Urothelium cell line (cell line): ENCODE results near the gene PDE9A.
"Not testable (repeated sequence)": the region's sequence is repeated elsewhere in the genome, so short reads cannot be mapped to it uniquely, and the experiment has no call there.

Source experiments
- DNase-seq: peaks from one replicate; pipeline ENCODE4 v3.0.0; 2011; ENCODE audit warnings: low spot score, mixed read lengths
- FAIRE-seq: peaks from 2 replicates; lab custom pipeline; 2011; peaks lifted over from hg19 to GRCh38; lab: Jason Lieb, UNC

The PDE9A gene

DNA sequence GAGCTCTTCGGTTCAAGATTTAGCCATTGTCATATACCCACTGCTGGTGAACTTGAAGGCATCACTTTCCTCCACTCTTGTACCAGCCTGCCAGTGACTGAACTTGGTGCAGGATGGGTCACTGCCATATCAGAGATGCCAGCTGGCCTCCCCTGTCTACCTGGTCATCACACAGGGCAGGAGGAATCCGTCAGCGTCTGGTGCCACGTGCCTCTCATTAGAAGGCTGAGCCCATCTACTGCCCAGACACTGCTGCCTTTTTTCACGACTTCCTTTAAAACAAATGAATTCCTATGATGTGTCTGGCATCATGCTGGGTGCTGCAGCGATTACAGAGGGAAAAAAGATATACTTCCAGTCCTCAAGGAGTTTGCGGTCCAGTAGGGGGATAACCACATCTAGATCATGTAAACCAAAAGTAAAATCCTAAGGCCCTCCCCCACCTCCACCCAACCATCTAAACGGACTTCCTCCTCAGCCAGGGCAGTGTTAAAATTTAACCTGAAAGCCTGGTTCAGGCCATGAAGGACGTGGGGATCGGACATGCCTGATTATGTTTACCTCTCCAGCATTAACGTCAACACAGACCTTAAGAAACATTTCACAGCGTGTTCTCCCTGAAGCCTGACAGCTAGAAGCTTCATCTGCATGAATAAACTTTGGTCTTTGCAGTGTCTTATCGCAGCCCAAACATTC, 29.2 kb upstream of the PDE9A start:
- no peak for DNase-seq
- FAIRE-seq: no peak

DNA sequence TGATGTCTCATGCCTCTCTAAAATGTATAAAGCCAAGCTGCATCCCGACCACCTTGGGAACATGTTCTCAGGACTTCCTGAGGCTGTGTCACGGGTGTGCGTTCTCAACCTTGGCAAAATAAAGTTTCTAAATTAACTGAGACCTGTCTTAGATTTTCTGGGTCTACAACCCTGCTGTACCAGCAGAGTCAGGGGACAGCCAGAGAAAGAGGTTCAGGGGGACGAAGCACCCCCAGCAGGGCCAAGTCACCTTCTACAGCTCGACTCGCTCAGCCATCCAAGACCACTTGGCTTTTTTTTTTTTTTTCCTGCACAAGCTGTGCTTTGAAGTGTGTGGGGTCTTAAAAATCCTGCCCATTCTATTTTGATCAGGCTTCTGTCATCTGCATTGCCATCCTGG, 28.5 kb upstream of the PDE9A start:
- DNase-seq (no peak), FAIRE-seq (no peak)

DNA sequence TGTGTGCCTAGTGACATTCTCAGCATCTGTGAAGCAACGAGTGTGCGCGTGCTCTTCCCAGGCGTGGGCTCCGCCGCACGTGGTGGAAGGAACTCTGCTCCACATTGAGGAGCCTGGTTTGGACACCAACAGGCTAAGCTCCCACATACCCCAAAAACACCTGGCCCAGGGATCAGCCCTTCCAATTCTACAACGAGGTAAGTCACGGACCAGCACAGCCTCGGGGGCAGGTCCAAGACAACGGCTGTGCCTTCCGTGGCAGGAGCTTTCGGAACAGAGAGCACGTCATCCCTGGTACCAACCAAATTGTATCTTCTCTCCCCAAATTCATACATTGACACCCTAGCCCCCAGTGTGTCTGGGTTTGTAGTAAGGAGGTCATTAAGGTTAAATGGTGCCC, 27.2 kb upstream of the PDE9A start:
- FAIRE-seq (no peak), DNase-seq (no peak)

DNA sequence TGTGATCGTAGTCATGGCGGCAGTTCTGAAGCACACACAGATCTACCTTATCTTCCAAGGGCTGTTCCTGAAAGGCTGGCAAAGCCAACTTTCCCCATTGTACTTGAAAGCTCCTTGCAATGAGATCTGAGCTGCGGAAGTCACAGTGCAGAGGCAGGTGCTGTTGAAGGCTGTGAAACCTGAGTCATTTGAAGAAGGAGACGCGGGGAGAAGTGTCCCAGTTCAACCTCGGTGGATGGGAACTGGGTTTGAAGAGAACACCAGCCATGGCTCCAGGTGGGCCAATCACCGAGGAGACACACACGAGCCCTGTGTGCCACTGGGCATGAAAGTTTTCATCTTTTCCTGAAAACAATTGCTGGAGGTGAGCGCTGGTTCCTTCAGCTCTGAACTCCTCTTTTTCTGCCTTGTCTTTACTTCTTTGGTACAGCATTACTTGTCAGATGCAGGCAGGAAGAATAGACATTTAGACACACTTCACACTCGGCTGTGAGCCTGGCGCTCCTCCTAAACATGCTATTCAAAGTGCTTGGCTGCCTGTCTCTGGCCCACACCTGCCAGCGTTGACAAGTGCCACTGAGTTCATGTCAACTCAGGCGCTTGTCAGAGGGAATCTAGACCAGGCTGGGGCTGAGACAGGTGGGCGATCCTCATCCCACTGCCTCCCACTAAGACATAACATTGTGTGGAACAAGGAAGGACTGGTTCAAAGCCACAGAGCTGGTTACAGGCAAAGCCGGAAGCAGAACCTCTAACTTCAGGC, 25.7 kb upstream of the PDE9A start:
- DNase-seq: no peak
- no peak for FAIRE-seq

DNA sequence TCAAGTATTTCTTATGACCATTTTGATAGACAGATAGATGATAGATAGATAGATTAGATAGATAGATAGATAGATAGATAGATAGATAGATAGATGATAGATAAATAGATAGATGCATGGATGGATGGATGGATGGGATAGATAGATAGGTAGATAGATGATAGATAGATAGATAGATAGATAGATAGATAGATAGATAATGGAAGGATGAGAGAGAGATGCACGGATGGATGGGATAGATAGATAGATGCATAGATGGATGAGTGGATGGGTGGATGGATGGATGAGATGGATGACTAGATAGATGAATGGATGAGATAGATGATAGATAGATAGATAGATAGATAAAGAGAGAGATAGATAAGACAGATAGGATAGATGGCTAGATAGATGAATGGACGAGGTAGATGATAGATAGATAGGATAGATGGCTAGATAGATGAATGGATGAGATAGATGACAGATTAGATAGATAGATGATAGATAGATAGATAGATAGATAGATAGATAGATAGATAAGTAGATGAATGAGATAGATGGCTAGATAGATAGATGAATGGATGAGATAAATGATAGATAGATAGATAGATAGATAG, 24.9 kb upstream of the PDE9A start:
- not testable (repeated sequence) for FAIRE-seq, DNase-seq

DNA sequence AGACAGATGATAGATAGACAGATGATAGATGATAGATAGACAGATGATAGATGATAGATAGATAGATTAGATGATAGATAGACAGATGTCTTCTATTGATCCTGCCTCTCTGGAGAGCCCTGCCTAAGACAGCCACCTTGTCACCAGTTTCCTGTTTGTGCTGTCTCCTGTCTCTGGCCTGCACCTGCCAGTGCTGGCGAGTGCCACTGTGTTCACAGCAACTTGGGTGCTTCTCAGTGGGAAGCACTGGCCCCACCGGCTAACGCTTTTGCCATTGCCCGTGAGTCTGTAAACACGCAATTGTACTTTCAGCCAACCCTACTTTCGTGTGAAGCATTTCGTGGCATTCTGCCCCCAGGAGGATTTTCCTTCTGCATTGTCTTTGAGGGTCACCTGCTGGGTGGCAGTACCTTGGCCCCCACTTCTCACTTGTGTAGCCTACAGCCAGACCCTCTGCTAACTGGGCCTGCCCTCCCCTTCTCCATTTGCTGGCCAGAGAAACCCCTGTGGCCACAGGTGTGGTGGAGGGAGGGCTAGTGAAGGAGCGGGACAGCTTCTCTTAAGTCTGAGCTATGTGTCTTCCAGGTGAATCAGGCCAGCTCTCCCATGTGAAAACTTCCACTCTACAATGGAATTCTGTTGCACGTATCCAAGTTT, 23.4 kb upstream of the PDE9A start:
- FAIRE-seq (no peak), DNase-seq (no peak)

DNA sequence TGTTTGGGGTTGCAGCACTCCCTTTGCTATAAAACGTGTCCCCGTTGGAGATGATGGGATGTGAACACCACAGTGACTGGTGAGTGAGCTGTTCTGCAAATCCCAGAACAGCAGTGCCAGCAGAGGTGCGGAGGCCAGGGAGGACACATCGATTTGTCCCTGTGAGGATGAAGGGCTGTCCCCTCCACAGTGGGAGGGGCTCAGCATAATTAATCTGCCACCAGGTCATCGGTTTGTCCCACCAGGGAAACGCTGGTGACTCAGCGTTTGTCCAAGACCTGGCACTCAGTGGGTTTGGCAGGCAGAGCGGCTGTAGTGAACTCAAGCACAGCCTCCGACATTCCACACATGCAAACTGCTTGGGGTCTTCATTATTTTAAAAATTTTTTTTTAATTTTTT, 22.8 kb upstream of the PDE9A start:
- FAIRE-seq: no peak
- no peak for DNase-seq

DNA sequence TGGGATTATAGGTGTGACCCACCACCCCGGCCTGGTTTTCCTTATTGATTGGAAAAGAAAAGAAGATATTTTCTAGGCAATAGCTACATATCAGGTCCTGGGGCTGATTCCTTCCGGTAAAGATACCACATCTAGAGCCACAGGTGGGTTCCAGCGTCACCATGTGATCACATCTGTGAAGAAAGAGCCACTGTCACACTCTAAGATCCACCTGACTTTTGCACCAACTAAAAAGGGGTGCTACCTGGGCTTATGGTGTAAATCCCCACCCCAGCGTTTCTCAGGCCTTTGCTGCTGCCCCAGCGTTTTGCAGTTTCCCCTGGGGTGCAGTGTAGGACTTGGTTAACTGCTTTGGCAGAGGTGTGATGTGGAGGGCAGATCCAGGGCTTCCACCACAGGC, 22.3 kb upstream of the PDE9A start:
- no peak for DNase-seq
- FAIRE-seq: no peak

DNA sequence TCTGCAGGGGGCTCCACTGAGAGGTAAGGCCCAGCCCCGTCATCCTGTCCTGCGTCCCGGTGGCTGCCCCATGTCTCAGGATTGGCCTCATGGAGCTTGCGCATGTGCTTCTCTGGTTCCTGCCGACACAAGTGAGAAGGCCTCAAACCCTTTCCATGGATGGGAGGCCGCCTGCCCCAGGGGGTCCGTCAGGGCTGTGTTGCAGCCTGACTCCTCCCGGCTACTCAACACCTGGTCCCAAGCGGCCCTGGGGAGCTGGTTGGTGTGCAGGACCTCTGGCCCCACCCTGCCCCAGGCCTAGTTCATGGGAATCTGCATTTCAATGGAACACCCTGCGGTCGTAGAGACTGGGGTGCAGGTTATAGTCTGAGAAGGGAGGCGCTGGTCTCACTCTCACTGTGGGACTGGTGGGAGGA, 21.1 kb upstream of the PDE9A start:
- no peak for FAIRE-seq
- no peak for DNase-seq

DNA sequence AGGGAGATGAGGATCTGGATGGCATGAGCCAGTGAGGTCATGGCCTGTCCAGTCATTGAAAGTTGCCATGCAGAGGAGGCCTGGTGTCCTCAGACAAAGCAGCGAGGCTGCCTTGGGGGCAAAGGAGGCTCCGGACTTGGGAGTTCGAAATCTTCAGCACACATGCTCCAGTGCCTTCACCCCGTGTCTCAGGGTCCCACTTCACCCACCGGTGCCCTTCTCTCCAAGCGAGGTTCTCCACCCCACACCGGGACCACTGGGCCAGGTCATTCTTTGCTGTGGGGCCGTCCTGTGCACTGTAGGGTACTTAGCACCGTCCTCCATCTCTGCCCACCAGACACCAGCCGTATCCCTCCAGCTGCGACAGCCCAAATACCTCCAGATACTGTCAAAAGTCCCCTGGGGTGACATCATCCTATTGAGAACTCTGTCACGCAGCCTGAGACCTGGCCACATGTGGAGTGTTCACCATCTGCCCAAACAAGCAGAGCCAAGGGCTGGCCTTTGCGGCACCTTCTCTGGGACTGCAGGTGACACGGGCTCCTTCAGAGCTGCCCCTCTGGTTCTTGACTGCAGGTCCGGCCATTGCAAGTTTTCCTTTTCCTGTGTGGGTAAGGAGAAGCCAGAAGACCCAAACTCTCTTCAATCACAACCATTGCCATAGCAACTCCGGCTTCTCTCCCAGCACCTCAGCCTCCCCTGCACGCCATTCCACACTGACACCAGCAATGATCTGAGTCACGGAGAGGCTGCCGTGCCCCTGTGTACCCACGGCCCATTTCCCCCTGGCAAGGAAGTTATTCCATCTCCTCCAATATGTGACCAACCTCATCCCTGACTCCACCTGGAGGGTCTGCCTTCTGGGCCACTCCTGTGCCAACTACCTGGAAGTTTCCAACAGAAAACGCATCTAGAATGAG, 20.4 kb upstream of the PDE9A start:
- DNase-seq (no peak), FAIRE-seq (no peak)

DNA sequence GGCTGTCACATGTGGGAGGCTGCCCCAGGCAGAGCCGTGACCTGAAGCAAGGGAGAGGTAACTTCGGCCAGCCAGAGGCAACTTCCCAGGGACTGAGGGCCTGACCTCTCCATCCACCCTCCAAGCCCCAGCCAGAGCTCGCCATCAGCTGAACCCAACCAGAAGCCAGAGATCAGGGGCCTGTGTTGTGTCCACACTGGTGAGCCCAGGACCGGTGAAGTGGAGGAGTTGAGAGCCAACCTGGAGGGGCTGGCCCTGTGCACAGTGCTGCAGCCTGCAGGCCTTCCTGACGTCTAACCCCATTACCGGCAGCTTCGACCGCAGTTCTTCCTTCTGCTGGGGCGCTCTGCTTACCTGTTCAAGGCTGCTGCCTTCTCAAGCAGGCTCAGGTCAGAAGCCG, 19.6 kb upstream of the PDE9A start:
- FAIRE-seq (no peak), DNase-seq (no peak)

DNA sequence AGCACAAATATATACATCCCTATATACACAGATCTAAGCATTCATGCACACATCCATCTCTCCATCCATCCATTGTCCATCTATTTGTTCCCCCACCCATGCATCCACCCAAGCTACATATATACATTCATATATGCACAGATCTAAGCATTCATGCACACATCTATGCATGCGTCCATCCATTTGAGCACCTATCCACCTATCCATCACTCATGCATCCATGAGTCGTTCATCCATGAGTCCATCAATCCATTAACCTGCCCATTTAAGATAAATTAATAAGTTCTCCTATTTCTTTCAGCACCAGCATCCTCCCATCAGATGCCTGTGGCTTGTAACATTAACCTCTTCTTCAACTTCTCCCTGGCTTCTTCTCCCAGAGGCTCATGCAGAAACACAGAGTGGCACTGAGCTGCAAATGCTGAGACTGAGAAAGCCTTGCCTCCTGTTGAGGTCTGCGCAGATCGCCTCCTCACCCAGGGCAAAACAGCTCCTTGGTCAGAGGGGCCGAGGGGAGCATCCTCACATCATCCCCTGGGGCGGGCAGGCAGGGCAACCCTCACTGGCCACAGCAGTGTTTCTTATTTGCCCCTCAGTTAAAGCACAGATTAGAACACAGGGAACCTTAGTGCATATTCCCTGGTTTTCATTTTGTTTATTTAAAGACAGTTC, 17.4 kb upstream of the PDE9A start:
- FAIRE-seq (no peak), DNase-seq (no peak)

DNA sequence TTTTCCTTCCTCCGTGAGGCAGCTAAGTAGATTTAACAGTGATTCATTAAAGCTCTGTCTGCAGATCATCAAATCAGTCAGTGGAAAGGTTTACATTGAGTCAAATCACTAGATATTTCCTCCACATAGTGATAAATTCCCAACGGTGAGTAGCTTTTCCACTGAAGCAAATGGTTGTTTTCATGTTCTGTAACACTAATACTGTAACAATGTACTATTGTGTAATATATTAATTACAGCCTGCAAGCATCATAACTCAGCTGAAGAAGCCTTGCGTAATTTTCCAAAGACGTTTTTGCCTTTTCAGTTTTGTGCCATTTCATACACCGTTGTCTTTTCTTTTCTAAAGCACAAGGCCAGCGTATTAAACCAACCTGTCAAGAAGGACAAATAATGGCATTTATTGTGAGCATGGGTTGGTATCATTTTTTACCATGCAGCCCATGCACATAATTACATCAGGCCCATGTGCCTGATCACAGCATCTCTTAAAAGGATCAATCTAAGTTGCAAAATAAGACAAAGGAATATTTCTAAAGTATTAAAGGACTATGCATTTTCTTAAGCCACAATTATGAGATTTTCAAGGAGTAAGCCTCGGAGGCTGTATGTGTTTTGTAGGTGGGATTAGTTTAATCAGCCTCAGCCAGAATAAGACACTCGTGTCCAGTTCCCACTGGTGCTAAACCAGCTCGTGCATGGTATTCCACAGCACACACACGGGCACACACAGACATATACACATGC, 16.7 kb upstream of the PDE9A start:
- no peak for DNase-seq
- no peak for FAIRE-seq

DNA sequence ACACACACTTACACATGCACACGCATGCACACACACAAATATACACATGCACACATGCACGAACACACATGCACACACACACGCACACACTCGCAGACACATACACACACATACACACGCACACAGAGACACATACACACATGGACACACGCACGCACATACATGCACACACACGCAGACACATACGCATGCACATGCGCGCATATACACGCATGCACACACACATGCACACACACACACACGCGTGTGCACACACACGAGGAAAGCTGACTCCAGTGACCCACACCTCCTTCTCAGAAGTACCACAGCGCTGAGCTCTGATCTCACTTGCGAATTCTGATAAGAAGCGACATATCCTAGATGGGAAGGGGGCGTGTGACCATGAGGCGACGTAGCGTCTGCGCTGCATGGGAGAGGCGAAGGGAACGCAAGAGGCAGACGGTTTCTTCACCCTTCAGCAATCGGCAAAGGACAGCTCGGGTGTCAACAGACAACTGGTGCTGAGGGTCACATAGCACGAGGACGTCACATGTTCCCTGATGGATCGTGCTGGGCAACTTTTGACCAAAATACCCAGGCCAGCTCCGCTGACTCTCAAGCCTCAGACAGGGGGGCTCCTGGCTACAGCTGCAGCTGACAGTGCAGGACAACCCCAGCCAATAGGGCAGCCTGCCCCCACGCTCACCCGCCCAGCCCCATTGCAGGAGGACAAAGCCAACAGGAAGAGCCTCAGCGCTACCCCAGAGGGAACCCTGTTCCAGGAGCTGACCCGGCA, 16.0 kb upstream of the PDE9A start:
- DNase-seq: no peak
- peak; percentile 98 for FAIRE-seq

DNA sequence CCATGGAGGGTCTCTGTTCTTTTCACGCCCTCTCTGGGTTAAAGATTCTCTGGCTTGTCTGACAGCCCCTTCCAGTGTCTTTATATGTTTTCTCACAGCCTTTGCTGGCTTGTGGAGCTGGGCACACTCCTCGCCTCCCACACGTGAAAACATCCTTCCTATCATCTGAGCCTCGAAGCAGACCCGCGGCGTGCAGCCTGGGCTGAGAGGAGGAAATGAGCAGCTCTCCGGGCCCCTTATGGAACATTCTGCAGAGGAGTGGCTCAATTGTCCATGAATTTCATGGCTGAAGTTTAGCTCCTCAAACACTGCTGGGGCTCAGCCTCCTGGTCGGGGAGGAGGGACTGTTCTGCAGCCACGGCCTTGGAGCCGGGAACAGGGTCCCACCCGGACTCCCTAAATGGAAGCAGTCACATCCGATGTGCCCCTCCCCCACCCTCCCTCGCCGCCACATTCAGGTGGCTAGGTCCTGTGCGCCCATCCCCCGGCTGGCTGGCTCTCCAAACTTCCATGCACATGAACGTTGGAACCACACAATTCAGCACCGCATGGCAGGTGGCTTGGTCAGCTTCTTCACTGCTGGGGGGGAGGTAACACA, 15.1 kb upstream of the PDE9A start:
- DNase-seq: no peak
- FAIRE-seq: no peak

DNA sequence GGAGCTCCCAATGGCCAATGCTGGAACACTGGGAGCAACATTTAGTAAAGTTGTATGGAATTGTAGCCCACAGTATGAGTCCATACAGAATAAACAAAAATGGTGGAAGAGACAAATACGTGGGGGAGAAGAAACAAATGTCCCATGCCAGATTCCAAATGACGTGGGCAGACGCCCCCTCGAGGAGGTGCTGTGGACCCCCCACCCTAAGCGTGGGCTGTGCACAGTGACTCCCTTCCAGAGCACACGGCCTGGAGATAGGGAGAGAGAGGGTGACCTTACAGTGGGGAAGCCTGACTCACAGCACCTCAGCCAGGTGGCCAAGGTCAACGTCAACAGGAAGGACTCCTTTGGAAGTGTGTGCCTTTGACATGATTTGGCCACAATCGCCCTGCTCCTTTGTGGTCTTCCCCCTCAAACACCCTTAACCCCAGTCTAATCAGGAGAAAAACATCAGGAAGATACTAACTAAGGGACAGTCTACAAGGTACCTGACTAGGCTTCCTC, 13.7 kb upstream of the PDE9A start:
- no peak for DNase-seq
- FAIRE-seq: no peak

DNA sequence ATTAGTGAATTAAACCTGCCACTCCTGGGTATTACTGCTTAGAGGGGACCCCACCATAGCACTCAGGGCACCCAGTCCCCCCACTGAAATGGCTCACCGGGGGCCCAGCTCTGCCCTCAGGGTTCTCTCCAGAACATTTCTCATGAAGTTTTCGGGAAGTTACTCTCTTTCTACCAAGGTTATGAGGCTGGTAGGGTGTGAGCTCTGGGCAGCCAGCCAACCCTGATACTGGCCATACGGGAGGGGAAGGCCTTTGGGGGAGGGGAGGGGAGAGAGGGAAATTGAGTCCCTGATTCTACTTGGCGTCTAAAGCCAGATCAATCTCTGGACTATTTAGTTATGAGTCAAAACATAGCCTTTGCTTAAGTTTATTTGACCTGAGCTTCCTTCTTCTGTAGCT, 12.9 kb upstream of the PDE9A start:
- no peak for DNase-seq
- FAIRE-seq: no peak
